NCI-H82 treated with DMSO at 0.1 percent for 48 hours (cell line): Measurements from ENCODE around the gene RBM8A.

ENCODE experiments used
- DNase-seq: peaks from one replicate; lab custom pipeline; 2025; ENCODE audit not compliant: unreplicated experiment; lab: John Stamatoyannopoulos, UW

The RBM8A gene

GRCh38 chr1:145927063-145927886, at the start of gene RBM8A:
Gene RBM8A, minus strand, starts transcription at chr1:145927484. Its CDS starts 58 bp downstream, at chr1:145927426.
- peak; percentile 99 for DNase-seq

GRCh38 chr1:145977016-145977415, 49.7 kb upstream of the RBM8A start:
- no peak for DNase-seq

- no peak for DNase-seq
These were observed 47.9 kb upstream of the RBM8A start for GRCh38 chr1:145975216-145975615.

- DNase-seq = no peak
These were observed 47.4 kb upstream of the RBM8A start for GRCh38 chr1:145974721-145975120.

- no peak for DNase-seq
These were observed 45.3 kb upstream of the RBM8A start for GRCh38 chr1:145972580-145972979.

GRCh38 chr1:145967288-145967687, 40.0 kb upstream of the RBM8A start:
- no peak for DNase-seq

GRCh38 chr1:145965119-145965744, 37.9 kb upstream of the RBM8A start:
- no peak for DNase-seq

- peak; percentile 92 for DNase-seq
These were observed 37.2 kb upstream of the RBM8A start, which contains the start of the genes ANKRD34A and POLR3GL for GRCh38 chr1:145964328-145965118. Gene ANKRD34A, minus strand, starts transcription at chr1:145964575. Its CDS starts 2,816 bp downstream, at chr1:145961759. Gene POLR3GL, plus strand, starts transcription at chr1:145964690. Its CDS starts 10,176 bp downstream, at chr1:145974866.

- no peak for DNase-seq
These were observed 36.2 kb upstream of the RBM8A start for GRCh38 chr1:145963265-145964019.

- no peak for DNase-seq
These were observed 35.1 kb upstream of the RBM8A start for GRCh38 chr1:145962157-145963102.

- peak; percentile 29 for DNase-seq
These were observed 34.3 kb upstream of the RBM8A start for GRCh38 chr1:145961425-145962156.

- DNase-seq = no peak
These were observed 33.8 kb upstream of the RBM8A start for GRCh38 chr1:145961109-145961424.

GRCh38 chr1:145960468-145961108, 33.3 kb upstream of the RBM8A start:
- peak; percentile 67 for DNase-seq

GRCh38 chr1:145959957-145960467, 32.7 kb upstream of the RBM8A start:
- peak; percentile 52 for DNase-seq

- no peak for DNase-seq
These were observed 32.0 kb upstream of the RBM8A start for GRCh38 chr1:145959333-145959732.

GRCh38 chr1:145958734-145959133, 31.4 kb upstream of the RBM8A start:
- no peak for DNase-seq

GRCh38 chr1:145957443-145958319, 30.4 kb upstream of the RBM8A start, which contains the start of gene LIX1L:
Gene LIX1L, minus strand, starts transcription at chr1:145958017. Its CDS starts 90 bp downstream, at chr1:145957927.
- DNase-seq = peak; percentile 96
